Subcutaneous adipose tissue (tissue), 4 donors: ENCODE data around the gene LSMEM2. TPM values are rescaled to one million over a fixed set of nuclear protein-coding genes. Genes with fewer than 3 reads are reported as not detected.

Source experiments
- CTCF ChIP-seq: fragments of 450-650 bp; IDR thresholded peaks from one replicate; pipeline ENCODE4 v1.5.1; 2016; ENCODE audit warnings: low read depth, mild to moderate bottlenecking, control low read depth, antibody characterized with exemption, moderate library complexity
- total RNA-seq, 4 donors: library from RNA; depleted of rRNA; stranded (reverse); fragments of >200 nt; gene quantifications; one replicate each; pipeline ENCODE4 v1.1.0, GENCODE V29; 2016

Gene LSMEM2
- total RNA-seq, 4 donors from 2014 or later = not detected

GRCh38 chr3:50299929-50300680 lies 21.2 kb downstream of the LSMEM2 start:
- TF ChIP-seq CTCF = no peak

- no peak for TF ChIP-seq CTCF
These were observed 21.9 kb downstream of the LSMEM2 start for GRCh38 chr3:50300681-50301254.

- TF ChIP-seq CTCF = no peak
These were observed 23.5 kb downstream of the LSMEM2 start for GRCh38 chr3:50302095-50303012.

- no peak for TF ChIP-seq CTCF
These were observed 24.3 kb downstream of the LSMEM2 start, which contains the start of gene HYAL1 for GRCh38 chr3:50303013-50303815. Gene HYAL1 (minus strand): TSS chr3:50303574. CDS start chr3:50302956, 618 bp downstream.

GRCh38 chr3:50304601-50305000 lies 25.7 kb downstream of the LSMEM2 start:
- no peak for TF ChIP-seq CTCF

GRCh38 chr3:50314342-50314741 lies 35.5 kb downstream of the LSMEM2 start:
- TF ChIP-seq CTCF = no peak
